GM23248 (cell line): Measurements from ENCODE around the gene CCDC38. TPM values are rescaled to one million over a fixed set of nuclear protein-coding genes. Genes with fewer than 3 reads are reported as not detected.

ENCODE experiments used
- DNase-seq: peaks from one replicate; pipeline ENCODE4 v3.0.0-alpha.2; 2015
- H2AFZ ChIP-seq: fragments of 200-600 bp; sonication (generic); 2 replicates; pipeline ENCODE4 v1.6.1; 2016; ENCODE audit warnings: antibody characterized with exemption
- H3F3A ChIP-seq: fragments of 200-600 bp; sonication (generic); 2 replicates; pipeline ENCODE4 v1.6.1; 2016; ENCODE audit warnings: mild to moderate bottlenecking, antibody characterized with exemption, mixed run types; ENCODE audit not compliant: insufficient read depth
- H3K27ac ChIP-seq: fragments of 200-600 bp; sonication (generic); 2 replicates; pipeline ENCODE4 v1.5.1; 2016; ENCODE audit warnings: mild to moderate bottlenecking
- H3K27me3 ChIP-seq: fragments of 200-600 bp; sonication (generic); replicated peaks from 2 replicates; pipeline ENCODE4 v1.6.1; 2016; ENCODE audit warnings: mild to moderate bottlenecking; ENCODE audit not compliant: insufficient read depth
- H3K36me3 ChIP-seq: fragments of 200-600 bp; sonication (generic); 2 replicates; pipeline ENCODE4 v1.6.1; 2016; ENCODE audit warnings: low read depth, mild to moderate bottlenecking
- H3K4me1 ChIP-seq: fragments of 200-600 bp; sonication (generic); 2 replicates; pipeline ENCODE4 v1.6.1; 2016; ENCODE audit warnings: mild to moderate bottlenecking; ENCODE audit not compliant: insufficient read depth
- H3K4me2 ChIP-seq: fragments of 200-600 bp; sonication (generic); one replicate; pipeline ENCODE4 v1.6.1; 2016; ENCODE audit warnings: mild to moderate bottlenecking; ENCODE audit not compliant: unreplicated experiment
- H3K4me3 ChIP-seq: fragments of 200-600 bp; sonication (generic); 2 replicates; pipeline ENCODE4 v1.5.1; 2016; ENCODE audit warnings: mild to moderate bottlenecking
- H3K79me2 ChIP-seq: fragments of 200-600 bp; sonication (generic); 2 replicates; pipeline ENCODE4 v1.6.1; 2016; ENCODE audit warnings: mild to moderate bottlenecking; ENCODE audit not compliant: insufficient read depth
- H3K9ac ChIP-seq: fragments of 200-600 bp; sonication (generic); 2 replicates; pipeline ENCODE4 v1.6.1; 2016; ENCODE audit warnings: mild to moderate bottlenecking
- H3K9me2 ChIP-seq: fragments of 200-600 bp; sonication (generic); 2 replicates; pipeline ENCODE4 v1.6.1; 2016; ENCODE audit warnings: mixed run types, mild to moderate bottlenecking, moderate library complexity; ENCODE audit not compliant: insufficient read depth
- H3K9me3 ChIP-seq: fragments of 200-600 bp; sonication (generic); one replicate; pipeline ENCODE4 v1.6.1; 2017; ENCODE audit warnings: low read depth
- H4K20me1 ChIP-seq: fragments of 200-600 bp; sonication (generic); 2 replicates; pipeline ENCODE4 v1.6.0; 2016; ENCODE audit not compliant: insufficient read depth
- EZH2 ChIP-seq: fragments of 200-600 bp; sonication (generic); IDR thresholded peaks from 2 replicates; pipeline ENCODE4 v1.6.1; 2018; ENCODE audit warnings: antibody characterized with exemption, mild to moderate bottlenecking; ENCODE audit not compliant: insufficient read depth, poor library complexity, severe bottlenecking
- EZH2phosphoT487 ChIP-seq: fragments of 200-600 bp; sonication (generic); IDR thresholded peaks from 2 replicates; pipeline ENCODE4 v1.6.1; 2018; ENCODE audit warnings: antibody characterized with exemption, moderate library complexity, mild to moderate bottlenecking, low read depth; ENCODE audit not compliant: insufficient read depth
- WGBS, 2 experiments: methylation state at CpG; one replicate each; pipeline ENCODE4 v1.1.6; 2015 to 2017; ENCODE audit warnings: low lambda C conversion rate in 2 of 2, low coverage in 1 of 2; ENCODE audit errors: missing lambda C conversion rate in 2 of 2; 5-methylcytosine and 5-hydroxymethylcytosine counted together
- in situ Hi-C: fragments of 300-500 bp; cut with MboI; formaldehyde crosslinking; loops from 2 replicates; pipeline ENCODE4 v1.15.0; 2020
- polyA plus RNA-seq: library from polyadenylated mRNA; unstranded; fragments of >200 nt; fragmentation: Nextera tagmentation; extraction: Ambion mirVana; gene quantifications from 2 replicates; pipeline ENCODE4 v1.2.1, GENCODE V29; 2016
- total RNA-seq: library from RNA; depleted of rRNA; stranded (reverse); fragments of >200 nt; shearing (Covaris generic); gene quantifications from 2 replicates; pipeline ENCODE4 v1.2.3, GENCODE V29; 2014; rRNA removed

CCDC38 gene
- total RNA-seq, result under 0.01 TPM in 1 of 2 replicates, not detected in the other
- 0.06 TPM in 1 of 2 replicates, not detected in the other for polyA plus RNA-seq

- peak within 1 kb of the TSS; percentile 88 for H2AFZ ChIP-seq
- in situ Hi-C loops, result no loop called here
- peak; percentile 81 for DNase-seq
Observed at GRCh38 chr12:95942524-95943329, at the start of gene CCDC38. Gene CCDC38 (minus strand): TSS chr12:95942614. CDS start chr12:95936509, 6,105 bp downstream.

GRCh38 chr12:95990136-95990535 lies 47.7 kb upstream of the CCDC38 start:
- Histone ChIP-seq H3K36me3 (no peaks in the 10 kb centered on the region), H3K4me2 (no peak overlapping the region), H2AFZ (no peak overlapping the region), H4K20me1 (no peaks in the 10 kb centered on the region), H3F3A (no peaks in the 10 kb centered on the region), H3K27me3 (peaks cover 9% of the 10 kb centered on the region; the same call in 1 of the 2 replicates), H3K4me1 (no peaks in the 10 kb centered on the region), H3K9me2 (no peaks in the 10 kb centered on the region), H3K27ac (no peak overlapping the region), H3K9ac (no peak overlapping the region), H3K9me3 (no peaks in the 10 kb centered on the region), H3K4me3 (no peak overlapping the region), H3K79me2 (no peaks in the 10 kb centered on the region)
- in situ Hi-C loops, result loop anchor here (25.0 kb wide), 1 partner anchor 378 kb away; no protein-coding TSS in a partner anchor
- TF ChIP-seq EZH2phosphoT487 (no peak), EZH2 (no peak)
- no peak for DNase-seq
- 68 to 69% methylated on average over 7 of the region's 7 CpGs for WGBS, 2 experiments

More at GRCh38 chr12:95942524-95943329, at the start of gene CCDC38:
- Histone ChIP-seq H4K20me1 (no peaks in the 10 kb centered on the region), H3K9me2 (no peaks in the 10 kb centered on the region), H3K9ac (peak within 1 kb of the TSS; percentile 79), H3K9me3 (no peaks in the 10 kb centered on the region), H3K79me2 (no peaks in the 10 kb centered on the region), H3K4me1 (no peaks in the 10 kb centered on the region), H3K36me3 (no peaks in the 10 kb centered on the region), H3K27me3 (no peaks in the 10 kb centered on the region), H3K4me3 (peak within 1 kb of the TSS; percentile 77), H3K4me2 (peak within 1 kb of the TSS; percentile 78), H3F3A (no peaks in the 10 kb centered on the region), H3K27ac (no peak within 1 kb of the TSS)
- 0 to 1% methylated on average over 35 to 48 of the region's 51 CpGs for WGBS, 2 experiments
- no peak for TF ChIP-seq EZH2phosphoT487
- no peak for TF ChIP-seq EZH2

DNA sequence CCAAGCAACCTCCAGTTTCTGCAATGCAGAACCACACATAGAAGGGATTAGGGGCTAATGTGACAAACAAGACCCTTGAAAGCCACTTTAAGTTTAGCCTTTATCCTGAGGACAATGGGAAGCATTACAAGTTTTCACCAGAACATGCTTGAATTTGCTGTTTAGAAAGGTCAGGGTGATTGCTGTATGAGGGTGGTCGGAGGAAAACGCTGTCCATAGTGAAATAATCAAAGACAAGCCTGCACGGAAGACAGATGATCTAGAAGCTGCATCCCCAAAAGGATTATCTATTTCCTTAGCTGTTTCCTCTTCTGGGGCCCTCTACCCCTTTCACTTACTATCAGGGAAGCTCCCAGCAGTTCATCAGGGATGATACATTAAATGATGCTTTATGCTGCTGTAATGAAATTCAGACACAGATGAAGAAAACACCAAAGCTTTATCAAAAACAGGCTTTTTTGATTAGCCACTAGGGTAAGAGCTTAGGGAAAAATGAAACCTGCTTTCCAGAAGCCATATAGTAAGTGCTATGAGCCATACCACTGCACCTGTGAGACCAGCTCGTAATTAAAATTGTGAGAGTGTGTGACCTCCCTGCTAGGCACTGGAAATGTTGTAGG lies 47.2 kb upstream of the CCDC38 start:
- Histone ChIP-seq H3K27me3 (peaks cover 9% of the 10 kb centered on the region; the same call in 1 of the 2 replicates), H4K20me1 (no peaks in the 10 kb centered on the region), H3F3A (no peaks in the 10 kb centered on the region), H3K9me2 (no peaks in the 10 kb centered on the region), H3K9ac (no peak overlapping the region), H3K4me2 (no peak overlapping the region), H3K4me3 (no peak overlapping the region), H3K4me1 (no peaks in the 10 kb centered on the region), H2AFZ (no peak overlapping the region), H3K9me3 (no peaks in the 10 kb centered on the region), H3K27ac (no peak overlapping the region), H3K79me2 (no peaks in the 10 kb centered on the region), H3K36me3 (no peaks in the 10 kb centered on the region)
- no peak for DNase-seq
- WGBS, 2 experiments, result 28 to 29% methylated on average over 4 of the region's 4 CpGs
- TF ChIP-seq EZH2 (no peak), EZH2phosphoT487 (no peak)
- in situ Hi-C loops, result loop anchor here (25.0 kb wide), 1 partner anchor 377 kb away; no protein-coding TSS in a partner anchor

GRCh38 chr12:95988506-95989275 lies 46.3 kb upstream of the CCDC38 start:
- Histone ChIP-seq H3K9me3 (no peaks in the 10 kb centered on the region), H3K4me1 (no peaks in the 10 kb centered on the region), H3K27ac (no peak overlapping the region), H2AFZ (no peak overlapping the region), H4K20me1 (no peaks in the 10 kb centered on the region), H3K9ac (no peak overlapping the region), H3K4me3 (no peak overlapping the region), H3K4me2 (no peak overlapping the region), H3K36me3 (no peaks in the 10 kb centered on the region), H3K79me2 (no peaks in the 10 kb centered on the region), H3F3A (no peaks in the 10 kb centered on the region), H3K27me3 (peaks cover 9% of the 10 kb centered on the region; the same call in 1 of the 2 replicates), H3K9me2 (no peaks in the 10 kb centered on the region)
- in situ Hi-C loops, result loop anchor here (25.0 kb wide), 1 partner anchor 376 kb away; no protein-coding TSS in a partner anchor
- DNase-seq, result no peak
- WGBS, 2 experiments, result 65 to 66% methylated on average over 11 of the region's 11 CpGs
- TF ChIP-seq EZH2phosphoT487 (no peak), EZH2 (no peak)
